ENCODE measurements around the gene GAPVD1.

GAPVD1 gene

DNA sequence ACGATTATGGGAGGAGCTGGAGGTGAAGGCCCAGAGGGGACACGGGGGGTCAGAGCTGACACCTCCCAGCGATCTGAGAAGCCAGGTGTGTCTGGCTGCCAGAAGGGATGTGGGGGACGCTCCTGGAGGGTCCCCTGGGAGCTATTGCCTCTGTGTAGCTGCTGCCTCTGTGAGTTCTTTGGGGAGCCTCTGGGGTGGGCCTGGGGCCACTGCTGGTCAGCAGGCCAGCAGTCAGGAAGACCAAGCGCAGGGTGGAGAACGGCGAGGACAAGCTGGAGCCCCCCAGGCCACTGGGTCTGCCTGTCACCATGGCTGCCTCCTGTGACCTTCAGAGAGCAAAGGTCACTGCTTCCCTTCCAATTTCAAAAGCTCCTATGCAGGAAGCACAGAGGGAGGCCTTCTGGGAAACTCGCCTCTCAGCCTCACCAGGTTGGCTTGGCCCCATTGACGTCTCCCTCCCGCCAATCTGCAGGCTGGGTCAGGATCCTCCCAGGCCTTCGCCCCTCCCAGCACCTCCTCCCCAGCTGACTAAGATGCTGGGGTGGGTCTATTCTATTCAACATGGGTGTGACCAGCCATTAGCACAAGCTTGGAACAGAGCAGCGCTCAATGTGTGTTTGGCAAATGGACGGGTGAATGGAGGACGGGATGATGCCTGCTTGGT, 126.4 kb downstream of the GAPVD1 start:
- TF ChIP-seq, protein P1, sequence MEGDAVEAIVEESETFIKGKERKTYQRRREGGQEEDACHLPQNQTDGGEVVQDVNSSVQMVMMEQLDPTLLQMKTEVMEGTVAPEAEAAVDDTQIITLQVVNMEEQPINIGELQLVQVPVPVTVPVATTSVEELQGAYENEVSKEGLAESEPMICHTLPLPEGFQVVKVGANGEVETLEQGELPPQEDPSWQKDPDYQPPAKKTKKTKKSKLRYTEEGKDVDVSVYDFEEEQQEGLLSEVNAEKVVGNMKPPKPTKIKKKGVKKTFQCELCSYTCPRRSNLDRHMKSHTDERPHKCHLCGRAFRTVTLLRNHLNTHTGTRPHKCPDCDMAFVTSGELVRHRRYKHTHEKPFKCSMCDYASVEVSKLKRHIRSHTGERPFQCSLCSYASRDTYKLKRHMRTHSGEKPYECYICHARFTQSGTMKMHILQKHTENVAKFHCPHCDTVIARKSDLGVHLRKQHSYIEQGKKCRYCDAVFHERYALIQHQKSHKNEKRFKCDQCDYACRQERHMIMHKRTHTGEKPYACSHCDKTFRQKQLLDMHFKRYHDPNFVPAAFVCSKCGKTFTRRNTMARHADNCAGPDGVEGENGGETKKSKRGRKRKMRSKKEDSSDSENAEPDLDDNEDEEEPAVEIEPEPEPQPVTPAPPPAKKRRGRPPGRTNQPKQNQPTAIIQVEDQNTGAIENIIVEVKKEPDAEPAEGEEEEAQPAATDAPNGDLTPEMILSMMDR (IDR thresholded peaks at IDR 0.05; ENCODE audit: unreplicated experiment in 3 of 3) = no peak
- Mint-ChIP-seq H3K4me3 (no peak overlapping the region), H3K27ac (no peak overlapping the region), H3K9me3 (no peaks in the 10 kb centered on the region), H3K4me1 (no peaks in the 10 kb centered on the region), H3K36me3 (ENCODE audit: low read depth) (no peaks in the 10 kb centered on the region), H3K27me3 (ENCODE audit: low read depth) (no peaks in the 10 kb centered on the region)

DNA sequence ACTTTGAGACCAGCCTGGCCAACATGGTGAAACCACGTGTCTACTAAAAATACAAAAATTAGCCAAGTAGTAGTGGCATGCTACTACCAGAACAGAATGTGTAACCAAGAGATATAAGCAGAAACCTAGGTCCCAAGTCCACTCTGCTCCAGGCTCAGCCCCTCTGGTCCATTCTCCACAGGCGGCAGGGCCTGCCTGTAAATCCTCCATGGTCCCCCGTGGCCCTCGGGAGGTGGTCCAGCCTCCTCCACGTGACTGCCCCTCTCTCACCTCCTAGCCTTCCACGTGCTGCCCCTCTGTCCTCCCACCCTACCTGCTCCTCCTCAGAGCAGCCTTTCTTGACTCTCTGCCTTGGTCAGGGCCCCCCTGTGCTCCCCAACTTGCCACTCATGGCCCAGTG, 127.4 kb downstream of the GAPVD1 start:
- TF ChIP-seq, protein P1 (IDR thresholded peaks at IDR 0.05; ENCODE audit: unreplicated experiment in 3 of 3) = no peak
- H3K27ac Mint-ChIP-seq = no peak overlapping the region
- no peak overlapping the region for H3K4me3 Mint-ChIP-seq
- no peaks in the 10 kb centered on the region for H3K36me3 Mint-ChIP-seq (ENCODE audit: low read depth)
- H3K27me3 Mint-ChIP-seq (ENCODE audit: low read depth) = no peaks in the 10 kb centered on the region
- H3K9me3 Mint-ChIP-seq = no peaks in the 10 kb centered on the region
- no peaks in the 10 kb centered on the region for H3K4me1 Mint-ChIP-seq

DNA sequence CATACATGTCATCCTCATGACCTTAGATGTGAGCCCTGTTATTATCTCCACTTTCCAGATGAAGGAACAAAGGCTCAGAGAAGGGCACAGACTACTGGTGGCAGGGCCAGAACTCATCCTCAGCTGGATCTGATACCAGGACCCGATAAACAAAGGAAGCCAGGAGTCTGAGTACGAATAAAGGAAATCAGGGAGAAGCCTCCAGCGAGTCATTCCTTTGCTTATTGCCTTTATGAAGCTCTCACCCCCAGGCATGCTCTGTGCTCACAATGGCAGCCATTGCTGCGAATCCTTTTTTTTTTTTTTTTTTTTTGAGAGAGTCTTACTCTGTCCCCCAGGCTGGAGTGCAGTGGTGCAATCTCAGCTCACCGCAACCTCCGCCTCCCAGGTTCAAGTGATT, 130.1 kb downstream of the GAPVD1 start:
- TF ChIP-seq, protein P1 (IDR thresholded peaks at IDR 0.05; ENCODE audit: unreplicated experiment in 3 of 3) = no peak
- no peak overlapping the region for H3K27ac Mint-ChIP-seq
- H3K36me3 Mint-ChIP-seq (ENCODE audit: low read depth) = no peaks in the 10 kb centered on the region
- H3K4me1 Mint-ChIP-seq = no peaks in the 10 kb centered on the region
- no peak overlapping the region for H3K4me3 Mint-ChIP-seq
- H3K27me3 Mint-ChIP-seq (ENCODE audit: low read depth) = no peaks in the 10 kb centered on the region
- H3K9me3 Mint-ChIP-seq = no peaks in the 10 kb centered on the region

DNA sequence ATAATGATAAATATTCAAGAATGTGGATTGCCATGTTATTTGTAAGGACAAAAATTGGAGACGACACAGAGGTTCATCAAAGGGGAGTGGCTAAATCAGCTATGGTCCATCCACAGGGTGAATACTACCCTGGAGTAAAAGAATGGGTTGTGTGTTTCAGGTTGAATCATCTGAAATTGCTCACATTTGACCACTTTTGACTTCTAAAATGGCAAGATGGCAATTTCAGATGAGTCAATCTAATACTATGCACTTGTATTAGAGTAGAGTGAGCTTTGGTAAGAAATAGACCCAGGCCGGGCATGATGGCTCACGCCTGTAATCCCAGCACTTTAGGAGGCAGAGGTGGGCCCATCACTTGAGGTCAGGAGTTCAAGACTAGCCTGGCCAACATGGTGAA, 131.8 kb downstream of the GAPVD1 start:
- Mint-ChIP-seq H3K4me3 (no peak overlapping the region), H3K9me3 (no peaks in the 10 kb centered on the region), H3K27me3 (ENCODE audit: low read depth) (no peaks in the 10 kb centered on the region), H3K27ac (no peak overlapping the region), H3K36me3 (ENCODE audit: low read depth) (no peaks in the 10 kb centered on the region), H3K4me1 (no peaks in the 10 kb centered on the region)
- TF ChIP-seq, protein P1 (IDR thresholded peaks at IDR 0.05; ENCODE audit: unreplicated experiment in 3 of 3) = no peak

DNA sequence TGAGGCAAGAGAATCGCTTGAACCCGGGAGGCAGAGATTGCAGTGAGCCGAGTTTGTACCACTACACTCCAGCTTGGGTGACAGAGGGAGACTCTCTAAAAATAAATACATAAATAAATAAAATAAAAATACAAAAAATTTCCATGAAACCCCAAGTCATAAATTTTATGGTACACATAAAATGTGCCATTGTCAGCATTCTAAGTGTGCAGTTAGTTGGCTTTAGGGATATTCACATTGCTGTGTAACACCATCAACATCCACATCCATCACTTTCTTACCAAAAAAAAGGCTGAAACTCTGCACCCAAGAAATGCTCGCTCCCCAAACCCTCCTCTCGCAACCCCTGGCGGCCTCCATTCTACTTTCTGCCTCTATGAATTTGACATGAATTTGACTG, 135.2 kb downstream of the GAPVD1 start:
- Mint-ChIP-seq H3K9me3 (no peaks in the 10 kb centered on the region), H3K36me3 (ENCODE audit: low read depth) (no peaks in the 10 kb centered on the region), H3K4me3 (no peak overlapping the region), H3K27me3 (ENCODE audit: low read depth) (no peaks in the 10 kb centered on the region), H3K4me1 (no peaks in the 10 kb centered on the region), H3K27ac (no peak overlapping the region)
- TF ChIP-seq, protein P1 (IDR thresholded peaks at IDR 0.05; ENCODE audit: unreplicated experiment in 3 of 3) = no peak

DNA sequence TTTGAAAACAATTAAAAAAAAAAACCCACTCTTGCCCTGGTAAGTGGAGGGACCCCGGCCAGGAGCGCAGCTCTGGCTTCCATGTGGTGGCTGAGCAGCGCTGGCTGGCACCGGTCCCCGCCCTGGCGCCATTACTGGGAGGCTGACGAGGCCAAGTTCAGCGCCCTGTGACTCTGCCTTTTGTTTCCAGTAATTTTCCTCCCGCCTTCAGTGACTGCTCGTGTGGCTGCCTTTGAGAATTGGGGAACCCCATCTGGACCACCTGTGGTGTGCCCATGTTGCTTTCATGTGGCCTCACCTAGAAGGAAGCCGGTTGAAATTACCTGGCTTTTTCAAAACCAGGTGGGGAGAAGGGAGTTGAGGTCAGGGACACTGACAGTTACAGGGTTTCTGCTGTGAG, 136.1 kb downstream of the GAPVD1 start:
- Mint-ChIP-seq H3K4me1 (no peaks in the 10 kb centered on the region), H3K27ac (no peak overlapping the region), H3K27me3 (ENCODE audit: low read depth) (no peaks in the 10 kb centered on the region), H3K4me3 (no peak overlapping the region), H3K9me3 (no peaks in the 10 kb centered on the region), H3K36me3 (ENCODE audit: low read depth) (no peaks in the 10 kb centered on the region)
- TF ChIP-seq, protein P1 (IDR thresholded peaks at IDR 0.05; ENCODE audit: unreplicated experiment in 3 of 3) = no peak

Measured in nephron (organoid).